GM12892 (cell line): ENCODE results near the gene HTRA3.

Source experiments
- POLR2A ChIP-seq: IDR thresholded peaks from 2 replicates; pipeline ENCODE4 v1.6.1; 2011; ENCODE audit warnings: low read depth, low read length, control low read depth
- POLR2AphosphoS5 ChIP-seq: IDR thresholded peaks from 2 replicates; pipeline ENCODE4 v1.6.1; 2011; ENCODE audit warnings: low read depth, low read length, control low read depth

GRCh38 chr4:8344377-8344776, 74.8 kb downstream of the HTRA3 start:
- TF ChIP-seq POLR2A (no peak), POLR2AphosphoS5 (no peak)
